Immature natural killer cell (primary cell): ENCODE data around the gene CREB3L1. TPM values are rescaled to one million over a fixed set of nuclear protein-coding genes. Genes with fewer than 3 reads are reported as not detected.
A peak's percentile ranks its signal among the peaks of the same experiment; 100 is the strongest.

Source experiments
- DNase-seq, 3 donors: peaks; one replicate each; pipeline ENCODE4 v3.0.0; 2022; ENCODE audit warnings: mixed read lengths in 1 of 3
- H3K27ac Mint-ChIP-seq, 6 donors: one replicate each; pipeline ENCODE4 v1.8.0; 2020; ENCODE audit warnings: mixed read lengths in 6 of 6, mild to moderate bottlenecking in 5 of 6, inconsistent platforms in 4 of 6, moderate library complexity in 3 of 6
- H3K27me3 Mint-ChIP-seq, 3 donors: one replicate each; pipeline ENCODE4 v1.8.0; 2020 to 2021; ENCODE audit warnings: low read depth in 3 of 3, mild to moderate bottlenecking in 3 of 3, mixed read lengths in 3 of 3, moderate library complexity in 3 of 3, inconsistent platforms in 1 of 3
- H3K36me3 Mint-ChIP-seq, 3 donors: one replicate each; pipeline ENCODE4 v1.8.0; 2020; ENCODE audit warnings: mixed read lengths in 3 of 3, inconsistent platforms in 2 of 3, mild to moderate bottlenecking in 2 of 3
- H3K4me1 Mint-ChIP-seq, 2 donors: one replicate each; pipeline ENCODE4 v1.8.0; 2020; ENCODE audit warnings: inconsistent platforms in 2 of 2, mild to moderate bottlenecking in 2 of 2, mixed read lengths in 2 of 2, moderate library complexity in 1 of 2
- H3K4me3 Mint-ChIP-seq, 5 donors: one replicate each; pipeline ENCODE4 v1.8.0; 2020; ENCODE audit warnings: mild to moderate bottlenecking in 5 of 5, mixed read lengths in 5 of 5, inconsistent platforms in 3 of 5, moderate library complexity in 3 of 5
- H3K9me3 Mint-ChIP-seq, 6 donors: one replicate each; pipeline ENCODE4 v1.8.0; 2020; ENCODE audit warnings: mild to moderate bottlenecking in 6 of 6, mixed read lengths in 6 of 6, inconsistent platforms in 4 of 6, moderate library complexity in 3 of 6
- polyA plus RNA-seq, 3 donors: library from polyadenylated mRNA; unstranded; fragments of 300-500 nt; fragmentation: Illumina TruSeq; gene quantifications; one replicate each; pipeline ENCODE4 v1.2.3, GENCODE V29; 2021

The CREB3L1 gene
- not detected for polyA plus RNA-seq

- Mint-ChIP-seq H3K4me3 (peak within 1 kb of the TSS in 1 of 5 donors; percentile 56), H3K4me1 (peaks cover 0 to 6% of the 10 kb centered on the region in 2 donors), H3K36me3 (no peaks in the 10 kb centered on the region), H3K27ac (no peak within 1 kb of the TSS), H3K9me3 (peaks cover 0 to 3% (median 0%) of the 10 kb centered on the region in 6 donors), H3K27me3 (peaks cover 13 to 29% (median 15%) of the 10 kb centered on the region in 3 donors)
- DNase-seq: no peak
Observed at GRCh38 chr11:46277622-46278386, at the start of gene CREB3L1. TSS of gene CREB3L1 (plus strand) at chr11:46277662. CDS start at chr11:46278112, 450 bp downstream.

- DNase-seq: no peak
- Mint-ChIP-seq H3K9me3 (peaks cover 0 to 2% (median 0%) of the 10 kb centered on the region in 6 donors), H3K4me1 (no peaks in the 10 kb centered on the region), H3K27ac (no peak overlapping the region), H3K27me3 (peaks cover 0 to 17% (median 2%) of the 10 kb centered on the region in 3 donors), H3K4me3 (no peak overlapping the region), H3K36me3 (no peaks in the 10 kb centered on the region)
Observed at GRCh38 chr11:46229230-46229629, 48.2 kb upstream of the CREB3L1 start.

DNA sequence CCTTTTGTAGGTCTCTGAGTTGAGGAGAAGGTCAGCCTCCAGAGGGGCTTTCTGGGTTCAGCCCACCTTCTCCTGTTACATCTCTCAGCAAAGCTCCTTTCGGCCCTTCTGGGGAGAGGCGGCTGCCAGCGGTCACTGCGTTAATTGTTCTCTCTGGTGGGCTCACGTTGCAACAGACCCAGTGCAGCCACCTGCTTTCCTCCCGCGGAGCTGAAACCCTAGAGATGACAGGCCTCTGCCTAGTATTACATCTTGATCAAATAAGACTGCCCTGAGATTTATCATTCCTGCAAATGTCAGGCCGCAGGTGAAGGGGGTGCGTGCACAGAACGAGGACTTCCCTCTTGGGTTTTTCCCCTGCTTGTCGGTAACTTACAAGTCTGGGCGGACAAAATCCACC is 43.2 kb upstream of the CREB3L1 start:
- no peak for DNase-seq
- Mint-ChIP-seq H3K27me3 (peaks cover 3 to 15% (median 6%) of the 10 kb centered on the region in 3 donors), H3K27ac (no peak overlapping the region), H3K4me1 (peaks cover 16% of the 10 kb centered on the region in 2 donors), H3K4me3 (no peak overlapping the region), H3K36me3 (no peaks in the 10 kb centered on the region), H3K9me3 (peaks cover 0 to 2% (median 0%) of the 10 kb centered on the region in 6 donors)

GRCh38 chr11:46235777-46236688 is 41.4 kb upstream of the CREB3L1 start:
- Mint-ChIP-seq H3K4me3 (peak overlapping the region in 2 of 5 donors; percentile 15 to 87), H3K27me3 (peaks cover 3 to 16% (median 6%) of the 10 kb centered on the region in 3 donors), H3K4me1 (peaks cover 16 to 18% of the 10 kb centered on the region in 2 donors), H3K9me3 (peaks cover 0 to 2% (median 0%) of the 10 kb centered on the region in 6 donors), H3K36me3 (no peaks in the 10 kb centered on the region), H3K27ac (peak overlapping the region in 1 of 6 donors; percentile 1)
- no peak for DNase-seq

GRCh38 chr11:46236918-46237247 is 40.6 kb upstream of the CREB3L1 start:
- Mint-ChIP-seq H3K36me3 (no peaks in the 10 kb centered on the region), H3K4me3 (peak overlapping the region; percentile 75 to 87 (median 81)), H3K27me3 (peaks cover 6 to 16% (median 6%) of the 10 kb centered on the region in 3 donors), H3K27ac (peak overlapping the region in 1 of 6 donors; percentile 7), H3K4me1 (peaks cover 16 to 18% of the 10 kb centered on the region in 2 donors), H3K9me3 (peaks cover 0 to 2% (median 0%) of the 10 kb centered on the region in 6 donors)
- DNase-seq: no peak

GRCh38 chr11:46237248-46238077 is 40.0 kb upstream of the CREB3L1 start:
- Mint-ChIP-seq H3K4me1 (peaks cover 18 to 20% of the 10 kb centered on the region in 2 donors), H3K36me3 (no peaks in the 10 kb centered on the region), H3K27ac (peak overlapping the region in 4 of 6 donors; percentile 7 to 69 (median 56)), H3K27me3 (peaks cover 6 to 18% (median 6%) of the 10 kb centered on the region in 3 donors), H3K4me3 (peak overlapping the region; percentile 75 to 87 (median 81)), H3K9me3 (peaks cover 0 to 2% (median 0%) of the 10 kb centered on the region in 6 donors)
- DNase-seq: peak; percentile 18 to 41 (median 21)

DNA sequence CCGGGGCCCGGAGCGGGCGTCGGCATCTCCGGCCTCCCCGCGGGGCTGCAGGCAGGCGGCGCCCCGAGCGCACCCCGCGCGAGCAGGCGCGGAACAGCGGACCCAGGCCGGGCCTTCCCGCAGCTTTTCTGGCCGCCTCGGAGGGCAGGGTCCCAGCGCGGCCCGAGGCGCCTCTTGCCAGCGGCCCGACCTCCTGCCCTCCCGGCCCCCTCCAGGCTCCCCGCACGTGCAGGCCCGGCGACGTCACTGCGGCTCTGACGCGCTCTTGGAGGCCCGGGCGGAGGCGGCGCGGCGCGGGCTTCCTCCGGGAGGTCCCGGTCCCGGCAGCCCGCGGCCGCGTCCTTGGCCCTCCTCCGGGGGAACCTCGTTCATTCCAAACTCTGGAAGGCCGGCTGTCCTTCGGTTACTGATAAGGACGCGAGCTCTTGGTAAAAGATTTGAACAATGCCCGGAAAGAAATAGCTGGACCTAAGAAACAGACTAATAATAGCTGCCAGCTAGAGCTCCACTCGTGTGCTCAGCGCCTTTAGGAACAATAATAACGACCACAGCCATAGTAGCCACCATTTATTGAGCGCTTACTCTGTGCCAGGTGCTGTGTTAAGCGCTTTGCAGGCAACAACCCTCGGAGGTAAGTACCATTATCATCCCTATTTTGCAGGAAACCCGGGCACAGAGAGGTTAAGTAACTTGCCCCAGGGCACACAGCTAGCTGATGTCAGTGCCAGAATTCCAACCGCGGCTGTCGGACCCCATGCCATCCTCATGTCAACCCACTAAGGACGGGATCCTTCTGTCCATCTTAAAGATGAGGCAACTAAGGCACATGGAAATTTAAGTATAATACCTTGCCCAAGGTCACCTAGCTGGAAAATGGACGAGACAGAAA is 39.1 kb upstream of the CREB3L1 start:
- Mint-ChIP-seq H3K36me3 (no peaks in the 10 kb centered on the region), H3K27me3 (peaks cover 6 to 17% (median 10%) of the 10 kb centered on the region in 3 donors), H3K4me3 (peak overlapping the region; percentile 65 to 81 (median 75)), H3K9me3 (no peaks in the 10 kb centered on the region), H3K4me1 (peaks cover 27 to 29% of the 10 kb centered on the region in 2 donors), H3K27ac (peak overlapping the region in 1 of 6 donors; percentile 55)
- DNase-seq: peak; percentile 44 to 48 (median 47)

DNA sequence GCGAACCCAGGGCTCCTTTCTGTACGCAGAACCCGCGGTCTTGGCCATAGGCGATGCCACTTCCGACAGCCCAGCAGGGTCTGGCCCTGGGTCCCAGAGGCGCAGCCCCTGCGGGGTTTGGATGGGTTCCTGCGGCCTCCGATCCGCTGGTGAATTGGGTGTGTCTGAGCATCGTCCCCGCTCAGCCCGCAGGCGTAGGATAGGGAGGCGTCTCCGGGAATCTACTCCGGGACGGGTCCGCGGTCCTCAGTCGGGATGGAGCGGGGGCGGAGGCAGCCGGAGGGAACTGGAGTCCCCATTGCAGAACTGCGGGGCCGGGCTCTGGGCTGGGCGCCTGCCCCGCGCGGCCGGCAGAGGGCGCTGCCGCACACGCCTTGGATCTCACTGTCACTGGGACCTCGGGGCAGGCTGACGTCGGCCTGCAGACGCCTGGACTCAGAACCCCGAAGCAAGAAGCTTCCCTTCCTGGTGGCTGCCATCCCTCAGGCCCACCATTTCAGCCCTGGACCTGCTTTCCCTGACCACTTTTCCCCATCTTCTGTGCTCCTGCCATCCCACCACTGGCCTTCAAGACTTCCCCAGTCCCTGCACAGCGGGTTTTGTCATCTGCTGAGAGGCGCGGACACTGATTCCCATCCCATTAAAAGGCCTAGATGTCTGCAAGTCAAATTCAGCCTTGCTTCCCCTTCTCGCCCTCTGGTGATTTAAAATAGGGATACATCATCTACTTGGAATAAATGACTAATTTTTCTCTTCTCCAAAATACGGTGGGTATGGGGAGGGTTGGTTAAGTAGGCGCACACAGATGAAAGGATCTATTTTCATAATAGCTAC is 38.3 kb upstream of the CREB3L1 start:
- Mint-ChIP-seq H3K27me3 (peaks cover 6 to 17% (median 11%) of the 10 kb centered on the region in 3 donors), H3K4me1 (peaks cover 31 to 37% of the 10 kb centered on the region in 2 donors), H3K36me3 (no peaks in the 10 kb centered on the region), H3K27ac (no peak overlapping the region), H3K4me3 (peak overlapping the region; percentile 35 to 81 (median 75)), H3K9me3 (no peaks in the 10 kb centered on the region)
- DNase-seq: peak; percentile 75 to 81 (median 79)

GRCh38 chr11:46239801-46240061 is 37.7 kb upstream of the CREB3L1 start:
- H3K27ac Mint-ChIP-seq: no peak overlapping the region
- H3K27me3 Mint-ChIP-seq: peaks cover 6 to 18% (median 11%) of the 10 kb centered on the region in 3 donors
- H3K9me3 Mint-ChIP-seq: no peaks in the 10 kb centered on the region
- DNase-seq: no peak
- H3K36me3 Mint-ChIP-seq: no peaks in the 10 kb centered on the region
- H3K4me3 Mint-ChIP-seq: peak overlapping the region in 1 of 5 donors; percentile 35
- H3K4me1 Mint-ChIP-seq: peaks cover 31 to 38% of the 10 kb centered on the region in 2 donors

DNA sequence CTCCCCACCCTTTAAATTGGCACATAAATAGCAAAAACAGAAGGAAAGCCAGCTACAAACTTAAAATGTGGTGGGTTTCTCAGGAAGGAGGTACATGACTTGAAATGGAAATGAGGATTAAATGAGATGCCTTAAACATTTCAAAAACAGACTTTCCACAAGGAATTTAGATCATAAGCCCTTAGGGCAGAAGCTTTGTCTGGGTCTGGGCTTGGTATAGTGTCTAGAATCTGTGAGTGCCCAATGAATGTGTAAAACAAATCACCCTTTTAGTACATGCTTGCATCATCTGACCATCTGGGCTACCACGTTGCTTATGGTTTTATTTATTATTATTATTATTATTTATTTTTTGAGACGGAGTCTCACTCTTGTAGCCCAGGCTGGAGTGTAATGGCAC is 37.1 kb upstream of the CREB3L1 start:
- H3K4me1 Mint-ChIP-seq: peaks cover 31 to 38% of the 10 kb centered on the region in 2 donors
- no peaks in the 10 kb centered on the region for H3K9me3 Mint-ChIP-seq
- H3K27ac Mint-ChIP-seq: no peak overlapping the region
- no peak overlapping the region for H3K4me3 Mint-ChIP-seq
- no peak for DNase-seq
- no peaks in the 10 kb centered on the region for H3K36me3 Mint-ChIP-seq
- peaks cover 6 to 17% (median 14%) of the 10 kb centered on the region in 3 donors for H3K27me3 Mint-ChIP-seq

DNA sequence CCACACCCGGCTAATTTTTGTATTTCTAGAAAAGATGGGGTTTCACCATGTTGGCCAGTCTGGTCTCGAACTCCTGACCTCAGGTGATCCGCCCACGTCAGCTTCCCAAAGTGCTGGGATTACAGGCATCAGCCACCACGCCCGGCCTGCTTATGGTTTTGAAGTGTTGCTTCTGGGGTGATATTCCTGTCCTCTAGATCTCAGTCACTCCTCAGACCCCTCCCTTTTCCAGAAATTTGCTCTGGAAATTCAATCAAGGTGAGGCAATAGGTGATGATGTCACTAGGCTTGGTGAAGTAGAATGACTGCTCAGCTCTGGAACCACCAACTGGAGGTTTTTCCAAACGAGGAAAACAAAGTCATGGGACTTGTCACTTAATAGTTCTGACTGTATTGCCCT is 36.6 kb upstream of the CREB3L1 start:
- H3K27me3 Mint-ChIP-seq: peaks cover 6 to 16% (median 15%) of the 10 kb centered on the region in 3 donors
- no peak overlapping the region for H3K27ac Mint-ChIP-seq
- H3K9me3 Mint-ChIP-seq: no peaks in the 10 kb centered on the region
- H3K36me3 Mint-ChIP-seq: no peaks in the 10 kb centered on the region
- DNase-seq: no peak
- no peak overlapping the region for H3K4me3 Mint-ChIP-seq
- peaks cover 31 to 38% of the 10 kb centered on the region in 2 donors for H3K4me1 Mint-ChIP-seq
